Measurements from ENCODE around the gene CCDC61.

CCDC61 gene

GRCh38 chr19:45972947-45973540 lies 22.2 kb upstream of the CCDC61 start:
- H3K4me3 ChIP-seq (ENCODE audit: low read depth, low read length), result peak overlapping the region; percentile 14

DNA sequence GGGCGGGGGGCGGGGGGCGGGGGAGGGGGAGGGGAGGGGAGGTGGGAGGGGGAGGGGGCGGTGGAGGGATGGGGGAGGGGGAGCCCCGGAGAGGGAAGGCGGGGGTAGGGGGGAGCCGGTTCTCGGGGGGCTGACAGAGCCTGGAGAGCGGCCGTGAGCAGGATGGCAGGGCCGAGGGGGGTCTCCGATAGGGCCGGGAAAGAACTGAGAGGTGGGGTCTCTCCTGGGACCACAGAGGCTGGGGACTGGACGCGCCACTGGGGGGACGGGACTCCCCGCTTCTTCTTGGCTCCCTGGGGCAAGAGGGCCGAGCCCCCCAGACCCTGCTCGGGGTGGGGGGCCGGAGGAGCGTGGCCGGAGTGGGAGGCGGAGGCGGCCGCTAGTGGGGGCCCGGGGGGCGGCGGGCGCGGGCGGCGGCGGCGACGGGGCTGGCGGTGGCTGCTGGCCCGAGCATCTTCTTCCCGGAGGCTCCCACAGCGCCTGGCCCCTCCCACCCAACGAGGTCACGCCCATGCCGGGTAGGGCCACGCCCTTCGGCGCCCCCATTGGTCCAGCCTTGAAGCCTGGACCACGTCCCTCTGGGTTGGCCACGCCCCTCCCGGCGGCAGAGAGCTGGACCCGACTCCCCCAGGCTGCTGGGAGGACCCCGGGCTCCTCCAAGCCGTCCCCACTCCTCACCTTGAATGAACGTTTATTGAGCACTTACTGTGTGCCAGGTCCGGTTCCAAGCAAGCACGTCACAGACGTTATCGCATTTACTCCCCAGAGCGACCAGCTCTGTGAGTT lies 21.5 kb upstream of the CCDC61 start, which contains the start of gene NOVA2:
Gene NOVA2 (minus strand): TSS at position 313 of the 786 bp plus-strand sequence. CDS start 514 bp downstream, outside the sequence.
- peak within 1 kb of the TSS; percentile 62 for H3K4me3 ChIP-seq (ENCODE audit: low read depth, low read length)

DNA sequence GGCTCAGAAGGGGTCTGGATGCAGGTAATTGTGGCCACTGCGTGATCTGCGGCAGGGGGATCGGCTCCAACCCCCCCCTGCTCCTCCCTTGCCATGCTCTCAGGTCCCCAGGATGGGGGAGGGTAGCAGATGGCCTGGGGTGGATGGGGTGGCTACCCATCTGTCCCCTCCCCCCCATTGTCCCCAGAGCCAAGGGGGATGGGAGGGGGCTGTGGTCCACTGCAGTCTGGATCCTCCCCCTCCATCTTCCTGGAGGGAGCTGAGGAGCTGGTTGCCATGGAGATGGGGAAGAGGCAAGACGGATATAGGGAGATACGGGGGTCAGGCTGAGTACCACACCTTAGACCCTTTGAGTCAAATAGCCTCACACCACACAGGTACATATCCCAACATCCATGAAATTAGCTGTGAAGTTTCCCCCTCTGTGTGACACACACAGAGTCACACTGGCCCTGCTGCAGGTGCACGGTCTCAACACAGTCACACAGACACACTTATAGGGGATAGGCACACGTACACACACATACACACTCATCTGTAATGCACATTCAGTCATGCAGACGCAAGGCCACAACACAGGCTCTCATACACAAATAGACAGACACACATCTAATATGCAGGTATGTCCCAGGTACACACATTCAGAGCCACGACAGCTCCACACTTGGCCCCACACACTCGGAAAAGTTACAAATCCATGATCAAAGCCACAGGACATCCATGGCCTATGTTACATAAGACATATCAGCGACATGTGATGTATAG lies 19.8 kb upstream of the CCDC61 start:
- H3K4me3 ChIP-seq (ENCODE audit: low read depth, low read length), result no peak overlapping the region

GRCh38 chr19:45976178-45976577 lies 19.1 kb upstream of the CCDC61 start:
- no peak overlapping the region for H3K4me3 ChIP-seq (ENCODE audit: low read depth, low read length)

- H3K4me3 ChIP-seq (ENCODE audit: low read depth, low read length), result no peak overlapping the region
Observed at GRCh38 chr19:45978156-45978555, 17.1 kb upstream of the CCDC61 start.

GRCh38 chr19:45981350-45981749 lies 13.9 kb upstream of the CCDC61 start:
- no peak overlapping the region for H3K4me3 ChIP-seq (ENCODE audit: low read depth, low read length)

- H3K4me3 ChIP-seq (ENCODE audit: low read depth, low read length), result no peak overlapping the region
Observed at GRCh38 chr19:45985321-45985720, 9.9 kb upstream of the CCDC61 start.

- no peak overlapping the region for H3K4me3 ChIP-seq (ENCODE audit: low read depth, low read length)
Observed at GRCh38 chr19:45990113-45990728, 5.0 kb upstream of the CCDC61 start.

GRCh38 chr19:45994456-45994997 lies 740 bp upstream of the CCDC61 start:
- peak overlapping the region; percentile 38 for H3K4me3 ChIP-seq (ENCODE audit: low read depth, low read length)

- peak overlapping the region; percentile 91 for H3K4me3 ChIP-seq (ENCODE audit: low read depth, low read length)
Observed at GRCh38 chr19:45995715-45996385, 583 bp downstream of the CCDC61 start.

DNA sequence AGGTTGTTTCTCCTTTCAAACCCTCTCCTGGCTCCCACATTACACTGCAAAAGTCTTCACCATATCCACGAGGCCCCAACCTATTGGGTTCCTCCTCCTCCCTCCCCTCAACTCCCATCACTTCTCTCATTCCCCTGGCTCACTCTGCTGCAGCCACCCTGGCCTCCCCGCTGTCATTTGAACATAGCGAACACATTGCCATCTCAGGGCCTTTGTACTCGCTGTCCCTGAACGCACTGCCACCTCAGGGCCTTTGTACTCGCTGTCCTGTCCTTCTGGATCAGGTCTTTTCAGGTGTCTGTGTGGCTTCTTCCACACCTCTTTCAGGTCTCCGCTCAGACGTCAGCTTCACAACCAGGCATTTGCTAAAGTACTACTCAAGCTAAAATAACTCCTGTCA lies 1.7 kb downstream of the CCDC61 start:
- H3K4me3 ChIP-seq (ENCODE audit: low read depth, low read length), result no peak overlapping the region

GRCh38 chr19:45998834-45999233 lies 3.6 kb downstream of the CCDC61 start:
- no peak overlapping the region for H3K4me3 ChIP-seq (ENCODE audit: low read depth, low read length)

DNA sequence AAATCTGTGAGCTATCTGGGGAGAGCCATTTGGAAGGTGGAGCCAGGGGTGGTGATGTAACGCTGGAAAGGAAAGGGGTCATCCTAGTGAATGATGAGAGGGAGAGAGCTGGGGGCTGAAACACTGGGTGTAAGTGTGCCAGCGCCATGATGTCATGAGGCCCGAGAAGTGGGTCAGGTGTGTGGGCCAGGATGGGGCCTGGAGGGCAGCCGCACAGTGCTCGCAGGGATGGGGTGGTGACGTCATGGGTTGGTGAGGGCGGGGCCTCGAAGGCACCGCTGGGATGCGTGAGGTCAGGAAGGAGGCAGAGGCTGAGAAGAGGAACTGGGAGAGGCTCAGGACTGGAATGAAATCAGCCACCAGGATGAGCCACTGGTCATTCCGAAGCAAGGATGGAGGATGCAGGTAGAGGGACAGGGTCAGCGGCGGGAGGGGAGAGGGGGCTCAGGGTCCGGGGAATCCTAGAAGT lies 4.4 kb downstream of the CCDC61 start:
- peak overlapping the region; percentile 46 for H3K4me3 ChIP-seq (ENCODE audit: low read depth, low read length)

DNA sequence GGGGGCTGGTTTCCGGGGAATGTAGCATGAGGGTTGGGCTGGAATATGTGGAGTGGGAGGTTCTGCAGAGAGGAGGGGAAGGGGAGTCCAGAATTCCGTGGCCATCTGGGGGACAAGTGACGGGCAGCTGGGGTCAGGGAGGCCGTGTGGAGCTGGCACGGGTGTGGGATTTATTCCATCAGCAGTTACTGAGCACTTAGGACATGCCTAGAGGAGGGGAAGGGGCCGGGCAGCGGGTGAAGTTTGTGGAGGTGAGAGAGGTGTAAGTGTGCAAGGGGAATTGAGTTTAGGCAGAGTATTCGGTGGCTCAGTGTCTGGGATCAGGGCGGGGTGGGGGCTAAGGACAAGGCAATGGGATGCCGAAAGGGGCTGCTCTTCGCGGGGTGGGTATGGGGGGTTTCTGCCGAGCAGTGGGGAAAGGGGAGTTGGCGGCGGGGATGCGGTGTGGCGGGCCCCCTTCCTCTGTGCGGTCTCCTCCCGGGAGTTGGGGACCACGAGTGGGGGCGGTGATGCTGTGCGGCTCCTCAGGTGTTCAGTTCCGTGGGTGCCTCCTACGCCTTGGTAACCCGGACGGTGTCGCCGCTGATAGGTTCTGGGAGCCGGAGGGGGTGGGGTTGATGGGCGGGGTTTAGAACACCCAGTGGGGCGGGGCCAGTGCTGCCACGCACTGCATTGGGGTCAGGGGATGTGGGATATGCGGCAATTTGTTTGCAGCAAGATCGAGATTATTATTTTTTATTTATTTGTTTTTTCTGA lies 5.4 kb downstream of the CCDC61 start:
- H3K4me3 ChIP-seq (ENCODE audit: low read depth, low read length), result peak overlapping the region; percentile 46

GRCh38 chr19:46002678-46003275 lies 7.5 kb downstream of the CCDC61 start:
- H3K4me3 ChIP-seq (ENCODE audit: low read depth, low read length), result no peak overlapping the region

- no peak overlapping the region for H3K4me3 ChIP-seq (ENCODE audit: low read depth, low read length)
Observed at GRCh38 chr19:46006411-46006810, 11.1 kb downstream of the CCDC61 start.

- H3K4me3 ChIP-seq (ENCODE audit: low read depth, low read length), result no peak overlapping the region
Observed at GRCh38 chr19:46009530-46010510, 14.6 kb downstream of the CCDC61 start.

- H3K4me3 ChIP-seq (ENCODE audit: low read depth, low read length), result peak overlapping the region; percentile 30
Observed at GRCh38 chr19:46014534-46014933, 19.3 kb downstream of the CCDC61 start.
